GM12878 (cell line): Measurements from ENCODE around the gene HDAC8. TPM values are rescaled to one million over a fixed set of nuclear protein-coding genes. Genes with fewer than 3 reads are reported as not detected.
"Not testable (repeated sequence)": the region's sequence is repeated elsewhere in the genome, so short reads cannot be mapped to it uniquely, and the experiment has no call there.

Source experiments
- ATAC-seq: fragments of 200-7000 bp; cut with Tn5 transposase; 3 replicates; pipeline ENCODE4 v1.9.1; 2020; ENCODE audit warnings: mild to moderate bottlenecking, moderate library complexity
- BruUV-seq: library from RNA; stranded (reverse); fragments of 400-500 nt; replicated peaks from 2 replicates; lab custom pipeline; 2021; lab: Mats Ljungman, UMichigan
- CTCF ChIA-PET: fragments of 300-600 bp; sonication (Branson Sonifier 250); formaldehyde crosslinking; extraction: SDS; loops from one replicate; lab custom pipeline; 2021; ENCODE audit warnings: inconsistent platforms; lab: Yijun Ruan, JAX
- POLR2A ChIA-PET: fragments of 350-600 bp; formaldehyde crosslinking; extraction: SDS; loops from one replicate; lab custom pipeline; 2021; ENCODE audit warnings: inconsistent platforms; lab: Charles Lee
- RAD21 ChIA-PET: fragments of 300-600 bp; sonication (Branson Sonifier 250); formaldehyde crosslinking; loops from one replicate; lab custom pipeline; 2023; ENCODE audit warnings: antibody characterized with exemption; ENCODE audit not compliant: unreplicated experiment; lab: Charles Lee
- SMC1A ChIA-PET: fragments of 300-600 bp; sonication (Branson Sonifier 250); formaldehyde crosslinking; loops from one replicate; lab custom pipeline; 2023; ENCODE audit not compliant: unreplicated experiment, uncharacterized antibody; lab: Charles Lee
- DNase-seq: peaks from one replicate; pipeline ENCODE4 v3.0.0-alpha.2; 2011; ENCODE audit warnings: low read depth, low spot score
- FAIRE-seq: peaks from 3 replicates; lab custom pipeline; 2011; peaks lifted over from hg19 to GRCh38; lab: Jason Lieb, UNC
- H2AFZ ChIP-seq: 2 replicates; pipeline ENCODE4 v1.6.0; 2011; ENCODE audit warnings: low read depth, low read length, control low read depth; ENCODE audit not compliant: control insufficient read depth
- H3K27ac ChIP-seq: 2 replicates; pipeline ENCODE4 v1.5.1; 2011; ENCODE audit warnings: control low read depth; ENCODE audit not compliant: control insufficient read depth, insufficient read depth
- H3K27me3 ChIP-seq, 2 experiments: replicated peaks in 1 of 2; 2 replicates each; pipeline versions ENCODE4 v1.6.0 to v1.6.1; 2011; ENCODE audit warnings: low read length in 1 of 2; ENCODE audit not compliant: control insufficient read depth in 2 of 2, insufficient read depth in 2 of 2
- H3K36me3 ChIP-seq, 2 experiments: 2 replicates each; pipeline ENCODE4 v1.5.1; 2011; ENCODE audit warnings: low read length in 1 of 2; ENCODE audit not compliant: control insufficient read depth in 2 of 2, insufficient read depth in 2 of 2
- H3K4me1 ChIP-seq: 2 replicates; pipeline ENCODE4 v1.6.1; 2011; ENCODE audit warnings: mild to moderate bottlenecking, low read length, moderate library complexity, mixed read lengths; ENCODE audit not compliant: control insufficient read depth, insufficient read depth
- H3K4me2 ChIP-seq: 2 replicates; pipeline ENCODE4 v1.6.0; 2011; ENCODE audit warnings: control low read depth; ENCODE audit not compliant: control insufficient read depth, insufficient read depth
- H3K4me3 ChIP-seq: fragments of 200-600 bp; sonication (generic); 2 replicates; pipeline ENCODE4 v1.5.1; 2016
- H3K79me2 ChIP-seq: 2 replicates; pipeline ENCODE4 v1.6.0; 2011; ENCODE audit warnings: low read length; ENCODE audit not compliant: control insufficient read depth, insufficient read depth
- H3K9ac ChIP-seq: 2 replicates; pipeline ENCODE4 v1.8.0; 2011; ENCODE audit warnings: low read length, control low read depth, mixed read lengths; ENCODE audit not compliant: control insufficient read depth, insufficient read depth
- H3K9me3 ChIP-seq: replicated peaks from 3 replicates; pipeline ENCODE4 v1.5.1; 2011; ENCODE audit warnings: mild to moderate bottlenecking, low read length; ENCODE audit not compliant: control insufficient read depth, insufficient read depth
- H4K20me1 ChIP-seq: 2 replicates; pipeline ENCODE4 v1.6.0; 2011; ENCODE audit not compliant: control insufficient read depth, insufficient read depth
- ZBTB4 ChIP-seq: fragments of 450-650 bp; formaldehyde crosslinking; IDR thresholded peaks from 2 replicates; pipeline ENCODE4 v1.4.0; 2022; ENCODE audit warnings: mild to moderate bottlenecking, moderate library complexity
- WGBS: methylation state at CpG from one replicate; pipeline ENCODE4 v1.1.6; 2016; ENCODE audit warnings: low lambda C conversion rate; ENCODE audit not compliant: insufficient replicate concordance, insufficient coverage; ENCODE audit errors: missing lambda C conversion rate; 5-methylcytosine and 5-hydroxymethylcytosine counted together
- in situ Hi-C: fragments of 300-500 bp; cut with MboI; formaldehyde crosslinking; loops from 9 replicates; pipeline ENCODE4 v1.14.3; 2018; ENCODE audit warnings: mixed read lengths
- intact Hi-C: fragments of 100-400 bp; cut with micrococcal nuclease; formaldehyde crosslinking; loops from one replicate; pipeline ENCODE4 v1.14.2; 2022; ENCODE audit not compliant: unreplicated experiment
- polyA plus RNA-seq, 11 experiments: library from polyadenylated mRNA; depleted of rRNA in 4 of 11; unstranded in 6 of 11; stranded (reverse) in 5 of 11; fragments of >200 nt; fragmentation: Nextera tagmentation in 4 of 11; fragmentation: Illumina TruSeq in 1 of 11; extraction: Ambion mirVana in 4 of 11; extraction: Trizol in 1 of 11; gene quantifications; 1 replicate in 1 of 11; 2 replicates in 10 of 11; pipeline versions ENCODE4 v1.2.1 to v1.2.3, GENCODE V29; 2011 to 2016; ENCODE audit warnings: inconsistent platforms in 2 of 11, missing spikeins in 2 of 11, low read depth in 1 of 11
- total RNA-seq, 4 experiments: library from RNA; depleted of rRNA in 3 of 4; stranded (reverse); fragments of >200 nt in 3 of 4; fragmentation: Illumina TruSeq in 1 of 4; extraction: Trizol in 1 of 4; gene quantifications; 2 replicates each; pipeline versions ENCODE4 v1.2.1 to v1.2.3, GENCODE V29; 2013 to 2021

Gene HDAC8
- total and polyA plus RNA-seq, 10 of the 15 experiments (the other 5 are each of a cell fraction or from before 2014, with no cell fraction given) = 18.1 to 34.7 (median 29.1) TPM

- TF ChIP-seq ZBTB4 (CRISPR knock-in tag) = no peak
These were observed 6.2 kb downstream of the HDAC8 start (continued) for GRCh38 chrX:72566448-72566847.

- H4K20me1 ChIP-seq, H3K9ac ChIP-seq, SMC1A ChIA-PET, POLR2A ChIA-PET, H3K36me3 ChIP-seq, CTCF ChIA-PET, H3K4me1 ChIP-seq, ATAC-seq, FAIRE-seq, DNase-seq, H3K27me3 ChIP-seq, in situ Hi-C loops, intact Hi-C loops, H3K27ac ChIP-seq, H3K9me3 ChIP-seq, H3K79me2 ChIP-seq, RAD21 ChIA-PET, H3K4me3 ChIP-seq, H2AFZ ChIP-seq, H3K4me2 ChIP-seq, BruUV-seq: not testable (repeated sequence)
- 97% methylated on average over 12 of the region's 28 CpGs for WGBS
These were observed 13.0 kb downstream of the HDAC8 start for GRCh38 chrX:72559655-72560054.
